LNCAP (cell line): Measurements from ENCODE around the gene SSU72.
A peak's percentile ranks its signal among the peaks of the same experiment; 100 is the strongest.

ENCODE experiments used
- CTCF ChIP-seq: fragments of 450-650 bp; IDR thresholded peaks from 2 replicates; pipeline ENCODE4 v1.5.1; 2017; ENCODE audit warnings: mild to moderate bottlenecking

SSU72 gene

GRCh38 chr1:1620433-1621139 lies 45.9 kb upstream of the SSU72 start:
- TF ChIP-seq CTCF: no peak

GRCh38 chr1:1619917-1620361 lies 45.3 kb upstream of the SSU72 start:
- peak; percentile 32; the same call in 1 of the 2 replicates for TF ChIP-seq CTCF

- TF ChIP-seq CTCF: no peak
These were observed 43.9 kb upstream of the SSU72 start for GRCh38 chr1:1618396-1619068.

- TF ChIP-seq CTCF: no peak
These were observed 43.3 kb upstream of the SSU72 start for GRCh38 chr1:1617925-1618324.

- TF ChIP-seq CTCF: no peak
These were observed 42.9 kb upstream of the SSU72 start for GRCh38 chr1:1617516-1617915.

GRCh38 chr1:1616838-1617237 lies 42.2 kb upstream of the SSU72 start:
- no peak for TF ChIP-seq CTCF

GRCh38 chr1:1616045-1616790 lies 41.6 kb upstream of the SSU72 start:
- no peak for TF ChIP-seq CTCF
